ENCODE measurements around the gene NKAIN2.

Gene NKAIN2

GRCh38 chr6:123902738-123903313 is 99.2 kb downstream of the NKAIN2 start:
- Histone ChIP-seq H3K4me3 (ENCODE audit: low read depth, low read length) (no peak overlapping the region), H3K36me3 (ENCODE audit: control insufficient read depth in 2 of 2, insufficient read depth in 1 of 2, low read length in 2 of 2) (no peaks in the 10 kb centered on the region), H3K9me3 (ENCODE audit: control insufficient read depth, insufficient read depth, low read depth, low read length) (no peaks in the 10 kb centered on the region), H3K27ac (ENCODE audit: extremely low read depth, low read depth, low read length) (no peak overlapping the region), H3K4me1 (ENCODE audit: control insufficient read depth, insufficient read depth, low read length) (no peaks in the 10 kb centered on the region)
- POLR2A ChIA-PET, result no interaction called here
- CTCF ChIA-PET, result no interaction called here
- TF ChIP-seq ZNF510 (tag by site-specific recombination; IDR thresholded peaks at IDR 0.05; ENCODE audit: insufficient replicate concordance) (no peak), OVOL3 (tag by site-specific recombination; IDR thresholded peaks at IDR 0.05) (no peak), MYNN (tag by site-specific recombination; IDR thresholded peaks at IDR 0.05; ENCODE audit: borderline replicate concordance) (no peak), ZNF391 (tag by site-specific recombination; IDR thresholded peaks at IDR 0.05; ENCODE audit: borderline replicate concordance, low read depth) (no peak), ZNF837 (tag by site-specific recombination; IDR thresholded peaks at IDR 0.05) (no peak), ZNF280C (tag by site-specific recombination; IDR thresholded peaks at IDR 0.05) (no peak), ZNF114 (tag by site-specific recombination; IDR thresholded peaks at IDR 0.05) (no peak)

GRCh38 chr6:123904228-123904627 is 100.6 kb downstream of the NKAIN2 start:
- TF ChIP-seq FEZF1 (tag by site-specific recombination; IDR thresholded peaks at IDR 0.05), result no peak
- no peak for TF ChIP-seq ZNF292 (tag by site-specific recombination; IDR thresholded peaks at IDR 0.05; ENCODE audit: borderline replicate concordance, low read depth)
- no peak for TF ChIP-seq HOXD13 (CRISPR knock-in tag; IDR thresholded peaks at IDR 0.05; ENCODE audit: borderline replicate concordance)
- TF ChIP-seq PRDM1 (tag by site-specific recombination; IDR thresholded peaks at IDR 0.05), result no peak
- TF ChIP-seq ZNF202 (tag by site-specific recombination; IDR thresholded peaks at IDR 0.05; ENCODE audit: borderline replicate concordance), result no peak
- TF ChIP-seq ZNF394 (tag by site-specific recombination; IDR thresholded peaks at IDR 0.05; ENCODE audit: borderline replicate concordance), result no peak
- TF ChIP-seq SETDB1 (IDR thresholded peaks at IDR 0.05; ENCODE audit: insufficient read length, low read length), result no peak
- no peak for TF ChIP-seq SCRT2 (tag by site-specific recombination; IDR thresholded peaks at IDR 0.05)
- TF ChIP-seq KLF9 (tag by site-specific recombination; IDR thresholded peaks at IDR 0.05; ENCODE audit: low read depth), result no peak
- no peak for TF ChIP-seq TRIM28 (IDR thresholded peaks at IDR 0.05; ENCODE audit: borderline replicate concordance, low read length)
- TF ChIP-seq ZNF626 (tag by site-specific recombination; IDR thresholded peaks at IDR 0.05), result no peak
- TF ChIP-seq ZNF146 (tag by site-specific recombination; IDR thresholded peaks at IDR 0.05), result no peak
- TF ChIP-seq WT1 (tag by site-specific recombination; IDR thresholded peaks at IDR 0.05), result no peak
- no peak for TF ChIP-seq ZNF138 (tag by site-specific recombination; IDR thresholded peaks at IDR 0.05; ENCODE audit: borderline replicate concordance)
- TF ChIP-seq ZNF701 (tag by site-specific recombination; IDR thresholded peaks at IDR 0.05), result no peak
- TF ChIP-seq ZNF549 (tag by site-specific recombination; IDR thresholded peaks at IDR 0.05), result no peak
- no peak for TF ChIP-seq ZNF621 (tag by site-specific recombination; IDR thresholded peaks at IDR 0.05)
- no peak for TF ChIP-seq CTCF (tag by site-specific recombination; IDR thresholded peaks at IDR 0.05)
- H3K27ac ChIP-seq (ENCODE audit: extremely low read depth, low read depth, low read length), result no peak overlapping the region
- no peaks in the 10 kb centered on the region for H3K4me1 ChIP-seq (ENCODE audit: control insufficient read depth, insufficient read depth, low read length)
- POLR2A ChIA-PET, result no interaction called here
- H3K4me3 ChIP-seq (ENCODE audit: low read depth, low read length), result no peak overlapping the region
- no peaks in the 10 kb centered on the region for H3K36me3 ChIP-seq (ENCODE audit: control insufficient read depth in 2 of 2, insufficient read depth in 1 of 2, low read length in 2 of 2)
- CTCF ChIA-PET, result no interaction called here
- no peaks in the 10 kb centered on the region for H3K9me3 ChIP-seq (ENCODE audit: control insufficient read depth, insufficient read depth, low read depth, low read length)
